Gastrocnemius medialis (tissue), 4 donors: ENCODE measurements around the gene SSBP2.

Experiments
- CTCF ChIP-seq, 5 experiments: fragments of 450-650 bp in 3 of 5; fragments of 200-600 bp in 2 of 5; sonication (generic) in 2 of 5; IDR thresholded peaks in 4 of 5; conservative IDR thresholded peaks in 1 of 5; 1 replicate in 4 of 5; 2 replicates in 1 of 5; pipeline ENCODE4 v1.5.1; 2016 to 2019; ENCODE audit warnings: antibody characterized with exemption in 5 of 5, mild to moderate bottlenecking in 3 of 5, moderate library complexity in 3 of 5
- POLR2A ChIP-seq, 2 donors: fragments of 450-650 bp; IDR thresholded peaks; one replicate each; pipeline ENCODE4 v1.6.1; 2017; ENCODE audit warnings: antibody characterized with exemption in 2 of 2, mild to moderate bottlenecking in 2 of 2, moderate library complexity in 2 of 2

- no peak for TF ChIP-seq CTCF (IDR thresholded peaks at IDR 0.05 in 4 of 5, conservative IDR thresholded peaks at IDR 0.05 in 1 of 5)
- no peak for TF ChIP-seq POLR2A (IDR thresholded peaks at IDR 0.05)
These were observed 33.7 kb downstream of the SSBP2 start for GRCh38 chr5:81717226-81717625.
